Stomach (tissue), 9 donors: Measurements from ENCODE around the gene DCST2. TPM values are rescaled to one million over a fixed set of nuclear protein-coding genes. Genes with fewer than 3 reads are reported as not detected.

Experiments
- DNase-seq, 2 donors: peaks; one replicate each; pipeline versions ENCODE4 v3.0.0 to v3.0.0-alpha.2; 2013 to 2019
- H3K27ac ChIP-seq, 5 donors: fragments of 200-600 bp in 4 of 5; sonication (generic) in 4 of 5; one replicate each; pipeline ENCODE4 v1.5.1; 2013 to 2019; ENCODE audit warnings: mild to moderate bottlenecking in 1 of 5, moderate library complexity in 1 of 5
- H3K27me3 ChIP-seq, 3 donors: fragments of 200-600 bp; sonication (generic); one replicate each; pipeline ENCODE4 v1.5.1; 2017 to 2019; ENCODE audit warnings: mixed run types in 1 of 3
- H3K36me3 ChIP-seq, 4 donors: fragments of 200-600 bp; sonication (generic); 1 replicate in 3 of 4; 2 replicates in 1 of 4; pipeline ENCODE4 v1.5.1; 2016 to 2019
- H3K4me1 ChIP-seq, 4 donors: fragments of 200-600 bp; sonication (generic); one replicate each; pipeline ENCODE4 v1.5.1; 2016 to 2019
- H3K4me3 ChIP-seq, 4 donors: fragments of 200-600 bp; sonication (generic) in 3 of 4; one replicate each; pipeline ENCODE4 v1.5.1; 2016 to 2019; ENCODE audit warnings: mild to moderate bottlenecking in 1 of 4
- H3K9me3 ChIP-seq, 4 donors: fragments of 200-600 bp; sonication (generic); one replicate each; pipeline ENCODE4 v1.5.1; 2016 to 2019
- CTCF ChIP-seq, 7 experiments: fragments of 450-650 bp in 4 of 7; fragments of 200-600 bp in 3 of 7; sonication (generic) in 3 of 7; IDR thresholded peaks; one replicate each; pipeline ENCODE4 v1.5.1; 2016 to 2019; ENCODE audit warnings: antibody characterized with exemption in 7 of 7, control low read depth in 2 of 7, mild to moderate bottlenecking in 1 of 7
- EP300 ChIP-seq: sonication (generic); formaldehyde crosslinking; IDR thresholded peaks from one replicate; pipeline ENCODE4 v1.6.1; 2017; ENCODE audit warnings: antibody characterized with exemption
- POLR2A ChIP-seq, 4 donors: fragments of 450-650 bp; IDR thresholded peaks; one replicate each; pipeline ENCODE4 v1.6.1; 2016; ENCODE audit warnings: antibody characterized with exemption in 4 of 4, control low read depth in 2 of 4, mild to moderate bottlenecking in 1 of 4, moderate library complexity in 1 of 4
- POLR2AphosphoS5 ChIP-seq, 3 donors: sonication (generic); formaldehyde crosslinking; IDR thresholded peaks; one replicate each; pipeline ENCODE4 v1.6.1; 2016; ENCODE audit warnings: antibody characterized with exemption in 3 of 3
- WGBS, 5 donors: extraction: QIAGEN DNeasy Blood & Tissue Kit in 3 of 5; methylation state at CpG; one replicate each; pipeline versions ENCODE4 v1.1.5 to v1.1.7; 2013 to 2018; 5-methylcytosine and 5-hydroxymethylcytosine counted together
- intact Hi-C: fragments of 100-400 bp; cut with DNase I; formaldehyde crosslinking; loops from one replicate; pipeline ENCODE4 v1.15.1; 2023; ENCODE audit warnings: low total_unique reads
- polyA plus RNA-seq, 3 donors: library from polyadenylated mRNA; stranded (reverse); fragments of 200-250 nt; gene quantifications; one replicate each; pipeline ENCODE4 v1.2.3, GENCODE V29; 2013
- total RNA-seq, 5 donors: library from RNA; depleted of rRNA; stranded (reverse); fragments of >200 nt; gene quantifications; one replicate each; pipeline versions ENCODE4 v1.1.0 to v1.2.3, GENCODE V29; 2014 to 2016
- donor health status: healthy with polysubstance abuse.
- donor health status: Bipolar disorder and iron deficiency.
- donor health status: healthy.

The DCST2 gene
- total and polyA plus RNA-seq, 8 donors: 1.6 to 158 (median 6.4) TPM; not detected in 4

- Histone ChIP-seq H3K27ac (peak overlapping the region; percentile 63 to 100 (median 99)), H3K9me3 (no peaks in the 10 kb centered on the region), H3K4me3 (peak overlapping the region in 1 of 4 donors; percentile 47), H3K27me3 (no peaks in the 10 kb centered on the region), H3K36me3 (peaks cover 28 to 53% (median 44%) of the 10 kb centered on the region in 4 donors), H3K4me1 (peaks cover 75 to 98% (median 95%) of the 10 kb centered on the region in 4 donors)
- TF ChIP-seq POLR2A (IDR thresholded peaks at IDR 0.05) (no peak), EP300 (no peak), POLR2AphosphoS5 (IDR thresholded peaks at IDR 0.05) (no peak), CTCF (IDR thresholded peaks at IDR 0.05) (no peak)
- no peak for DNase-seq
- 38 to 67% (median 45%) methylated on average over 3 of the region's 3 CpGs for WGBS, 5 donors
- intact Hi-C loops: loop anchor here (10.0 kb wide), 1 partner anchor 48 kb away; the partner anchor contains the start of gene PYGO2
Measured at GRCh38 chr1:155012776-155013602, 20.6 kb downstream of the DCST2 start.

GRCh38 chr1:155012026-155012546, 21.5 kb downstream of the DCST2 start:
- peak overlapping the region; percentile 64 to 100 (median 99) for H3K27ac ChIP-seq
- DNase-seq: peak; percentile 70 to 91
- peaks cover 78 to 100% (median 95%) of the 10 kb centered on the region in 4 donors for H3K4me1 ChIP-seq
- WGBS, 5 donors: 12 to 32% (median 15%) methylated on average over 9 of the region's 9 CpGs
- H3K27me3 ChIP-seq: no peaks in the 10 kb centered on the region
- peak overlapping the region in 1 of 4 donors; percentile 47 for H3K4me3 ChIP-seq
- intact Hi-C loops: loop anchor here (10.0 kb wide), 1 partner anchor 47 kb away; the partner anchor contains the start of gene PYGO2
- TF ChIP-seq CTCF (IDR thresholded peaks at IDR 0.05) (no peak), POLR2A (IDR thresholded peaks at IDR 0.05) (no peak), EP300 (no peak), POLR2AphosphoS5 (IDR thresholded peaks at IDR 0.05) (no peak)
- H3K36me3 ChIP-seq: peaks cover 28 to 53% (median 44%) of the 10 kb centered on the region in 4 donors
- no peaks in the 10 kb centered on the region for H3K9me3 ChIP-seq

DNA sequence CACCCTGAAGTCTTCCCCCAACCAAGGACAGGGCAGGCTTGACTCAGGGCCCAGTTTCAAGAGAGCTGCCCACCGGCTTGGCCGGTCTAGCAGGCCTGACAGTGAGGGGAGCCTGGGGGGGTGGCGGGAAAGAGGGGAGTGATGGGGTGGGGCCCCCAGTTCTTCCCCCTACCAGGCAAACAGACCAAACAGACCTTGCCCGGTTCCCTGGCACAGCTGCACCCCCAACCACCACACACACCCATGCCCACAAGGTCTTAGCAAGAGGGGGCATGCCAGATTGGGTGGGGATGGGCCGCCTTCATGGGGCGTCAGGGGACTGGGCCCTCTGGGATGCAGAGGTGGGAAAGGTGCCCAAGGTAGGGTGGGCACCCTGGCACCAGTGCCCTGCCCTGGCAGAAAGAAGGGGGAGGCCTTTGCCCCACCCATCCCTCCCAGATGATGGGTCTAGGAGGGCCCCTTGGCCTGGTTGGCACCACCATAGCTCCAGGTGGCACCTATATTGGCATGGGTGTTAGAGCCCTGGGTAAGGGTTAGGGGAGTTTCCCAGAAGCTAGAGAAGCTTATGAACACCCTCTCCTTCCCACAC, 22.1 kb downstream of the DCST2 start:
- Histone ChIP-seq H3K27ac (peak overlapping the region; percentile 64 to 100 (median 99)), H3K9me3 (no peaks in the 10 kb centered on the region), H3K27me3 (no peaks in the 10 kb centered on the region), H3K36me3 (peaks cover 27 to 49% (median 41%) of the 10 kb centered on the region in 4 donors), H3K4me1 (peaks cover 78 to 100% (median 95%) of the 10 kb centered on the region in 4 donors), H3K4me3 (peak overlapping the region in 2 of 4 donors; percentile 42 to 47)
- 60 to 78% (median 67%) methylated on average over 3 to 6 of the region's 6 CpGs for WGBS, 5 donors
- TF ChIP-seq EP300 (no peak), POLR2AphosphoS5 (IDR thresholded peaks at IDR 0.05) (no peak), POLR2A (IDR thresholded peaks at IDR 0.05) (no peak), CTCF (IDR thresholded peaks at IDR 0.05) (no peak)
- no peak for DNase-seq
- intact Hi-C loops: loop anchor here (10.0 kb wide), 1 partner anchor 47 kb away; the partner anchor contains the start of gene PYGO2

- Histone ChIP-seq H3K4me3 (peak overlapping the region in 2 of 4 donors; percentile 42 to 47), H3K9me3 (no peaks in the 10 kb centered on the region), H3K27ac (peak overlapping the region; percentile 64 to 100 (median 99)), H3K4me1 (peaks cover 79 to 100% (median 95%) of the 10 kb centered on the region in 4 donors), H3K36me3 (peaks cover 22 to 44% (median 36%) of the 10 kb centered on the region in 4 donors), H3K27me3 (no peaks in the 10 kb centered on the region)
- intact Hi-C loops: loop anchor here (10.0 kb wide), 1 partner anchor 46 kb away; the partner anchor contains the start of gene PYGO2
- DNase-seq: no peak
- no peak for TF ChIP-seq POLR2A (IDR thresholded peaks at IDR 0.05)
- TF ChIP-seq EP300: no peak
- no peak for TF ChIP-seq POLR2AphosphoS5 (IDR thresholded peaks at IDR 0.05)
- WGBS, 5 donors: 52 to 72% (median 57%) methylated on average over 5 of the region's 5 CpGs
Measured at GRCh38 chr1:155011004-155011416, 22.6 kb downstream of the DCST2 start.
